CD4-positive, alpha-beta T cell (primary cell): Measurements from ENCODE around the gene SORL1. TPM values are rescaled to one million over a fixed set of nuclear protein-coding genes. Genes with fewer than 3 reads are reported as not detected.

Experiments used
- ATAC-seq: fragments of 200-7000 bp; cut with Tn5 transposase; one replicate; pipeline ENCODE4 v1.10.0; 2022; ENCODE audit warnings: mild to moderate bottlenecking; ENCODE audit not compliant: poor library complexity
- CTCF ChIA-PET: fragments of 350-600 bp; sonication (Branson Sonifier 250); formaldehyde crosslinking; loops from one replicate; lab custom pipeline; 2021; ENCODE audit warnings: antibody characterized with exemption, inconsistent platforms; lab: Charles Lee
- POLR2A ChIA-PET: fragments of 350-600 bp; sonication (Branson Sonifier 250); formaldehyde crosslinking; loops from one replicate; lab custom pipeline; 2021; ENCODE audit warnings: antibody characterized with exemption, inconsistent platforms; lab: Charles Lee
- DNase-seq, 14 experiments: peaks; one replicate each; pipeline ENCODE4 v3.0.0-alpha.2; 2013 to 2020; ENCODE audit warnings: mixed read lengths in 2 of 14
- H3K27ac ChIP-seq, 2 donors: one replicate each; pipeline versions ENCODE4 v1.5.1 to v1.7.0; 2013; ENCODE audit warnings: low read length in 2 of 2, low read depth in 1 of 2, mild to moderate bottlenecking in 1 of 2
- H3K27me3 ChIP-seq, 2 experiments: 1 replicate in 1 of 2; 2 replicates in 1 of 2; pipeline versions ENCODE4 v1.6.1 to v1.7.0; 2013; ENCODE audit warnings: low read length in 2 of 2, control low read depth in 1 of 2, mild to moderate bottlenecking in 1 of 2, moderate library complexity in 1 of 2; ENCODE audit not compliant: insufficient read depth in 2 of 2, control insufficient read depth in 1 of 2
- H3K36me3 ChIP-seq: one replicate; pipeline ENCODE4 v1.6.1; 2013; ENCODE audit warnings: low read length, control low read depth; ENCODE audit not compliant: insufficient read depth
- H3K4me1 ChIP-seq: one replicate; pipeline ENCODE4 v1.6.1; 2013; ENCODE audit warnings: low read length, control low read depth; ENCODE audit not compliant: insufficient read depth
- H3K4me3 ChIP-seq: one replicate; pipeline ENCODE4 v1.5.1; 2013; ENCODE audit warnings: mild to moderate bottlenecking, low read length, moderate library complexity
- H3K9me3 ChIP-seq, 2 experiments: 1 replicate in 1 of 2; 2 replicates in 1 of 2; pipeline versions ENCODE4 v1.6.1 to v1.7.0; 2013; ENCODE audit warnings: low read length in 2 of 2, mild to moderate bottlenecking in 2 of 2, control low read depth in 1 of 2, moderate library complexity in 1 of 2; ENCODE audit not compliant: control insufficient read depth in 1 of 2, insufficient read depth in 1 of 2
- H3K27ac Mint-ChIP-seq: one replicate; pipeline ENCODE4 v1.8.0; 2020; ENCODE audit warnings: mixed read lengths
- H3K27me3 Mint-ChIP-seq: one replicate; pipeline ENCODE4 v1.8.0; 2021; ENCODE audit warnings: mixed read lengths
- H3K36me3 Mint-ChIP-seq: one replicate; pipeline ENCODE4 v1.8.0; 2021; ENCODE audit warnings: low read depth, mixed read lengths
- H3K4me1 Mint-ChIP-seq: one replicate; pipeline ENCODE4 v1.8.0; 2021; ENCODE audit warnings: low read depth, mixed read lengths
- H3K4me3 Mint-ChIP-seq: one replicate; pipeline ENCODE4 v1.8.0; 2020; ENCODE audit warnings: mild to moderate bottlenecking, mixed read lengths
- H3K9me3 Mint-ChIP-seq: one replicate; pipeline ENCODE4 v1.8.0; 2020; ENCODE audit warnings: mixed read lengths
- intact Hi-C, 2 experiments: fragments of 100-400 bp; cut with DNase I in 1 of 2; cut with micrococcal nuclease in 1 of 2; formaldehyde crosslinking; loops; one replicate each; pipeline versions ENCODE4 v1.15.1 to v1.9.0; 2023 to 2025; cut with DNase I, micrococcal nuclease
- total RNA-seq, 174 experiments: library from RNA in 2 of 174; stranded (reverse) in 2 of 174; gene quantifications; one replicate each; pipeline ENCODE4 v1.2.3 and lab custom pipeline; 2021 to 2026
- TF ChIP-seq, protein P1 (sequence below): fragments of 200-600 bp; IDR thresholded peaks from one replicate; pipeline ENCODE4 v1.8.0; 2022; ENCODE audit warnings: antibody characterized with exemption, mild to moderate bottlenecking

The SORL1 gene
- total RNA-seq, 2 experiments from 2014 or later, result 235 to 241 TPM

GRCh38 chr11:121681550-121682268, 229.6 kb downstream of the SORL1 start:
- DNase-seq, result no peak
- TF ChIP-seq, protein P1, sequence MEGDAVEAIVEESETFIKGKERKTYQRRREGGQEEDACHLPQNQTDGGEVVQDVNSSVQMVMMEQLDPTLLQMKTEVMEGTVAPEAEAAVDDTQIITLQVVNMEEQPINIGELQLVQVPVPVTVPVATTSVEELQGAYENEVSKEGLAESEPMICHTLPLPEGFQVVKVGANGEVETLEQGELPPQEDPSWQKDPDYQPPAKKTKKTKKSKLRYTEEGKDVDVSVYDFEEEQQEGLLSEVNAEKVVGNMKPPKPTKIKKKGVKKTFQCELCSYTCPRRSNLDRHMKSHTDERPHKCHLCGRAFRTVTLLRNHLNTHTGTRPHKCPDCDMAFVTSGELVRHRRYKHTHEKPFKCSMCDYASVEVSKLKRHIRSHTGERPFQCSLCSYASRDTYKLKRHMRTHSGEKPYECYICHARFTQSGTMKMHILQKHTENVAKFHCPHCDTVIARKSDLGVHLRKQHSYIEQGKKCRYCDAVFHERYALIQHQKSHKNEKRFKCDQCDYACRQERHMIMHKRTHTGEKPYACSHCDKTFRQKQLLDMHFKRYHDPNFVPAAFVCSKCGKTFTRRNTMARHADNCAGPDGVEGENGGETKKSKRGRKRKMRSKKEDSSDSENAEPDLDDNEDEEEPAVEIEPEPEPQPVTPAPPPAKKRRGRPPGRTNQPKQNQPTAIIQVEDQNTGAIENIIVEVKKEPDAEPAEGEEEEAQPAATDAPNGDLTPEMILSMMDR, result no peak
- ATAC-seq, result no peak
- no peaks in the 10 kb centered on the region for H3K36me3 Mint-ChIP-seq
- intact Hi-C loops, result no loop called here
- peaks cover 0 to 3% of the 10 kb centered on the region in 2 experiments for H3K9me3 ChIP-seq
- CTCF ChIA-PET, result no interaction called here
- POLR2A ChIA-PET, result no interaction called here
- no peaks in the 10 kb centered on the region for H3K36me3 ChIP-seq
- H3K27ac ChIP-seq, result no peak overlapping the region
- no peak overlapping the region for H3K27ac Mint-ChIP-seq
- no peaks in the 10 kb centered on the region for H3K4me1 Mint-ChIP-seq
- no peak overlapping the region for H3K4me3 ChIP-seq
- peaks cover 17% of the 10 kb centered on the region for H3K27me3 Mint-ChIP-seq
- H3K4me1 ChIP-seq, result no peaks in the 10 kb centered on the region
- no peaks in the 10 kb centered on the region for H3K9me3 Mint-ChIP-seq
- H3K4me3 Mint-ChIP-seq, result no peak overlapping the region
- H3K27me3 ChIP-seq, result no peaks in the 10 kb centered on the region

Other genes starting within 250 kb of the SORL1 start
- gene SC5D, start 159.5 kb upstream of the SORL1 start, total RNA-seq, result 10 to 100 TPM; 87.7 to 92.7 TPM